Measurements from ENCODE around the gene SLC49A3. TPM values are rescaled to one million over a fixed set of nuclear protein-coding genes. Genes with fewer than 3 reads are reported as not detected.

SLC49A3 gene
- total RNA-seq, 1 experiment from 2014 or later = not detected

DNA sequence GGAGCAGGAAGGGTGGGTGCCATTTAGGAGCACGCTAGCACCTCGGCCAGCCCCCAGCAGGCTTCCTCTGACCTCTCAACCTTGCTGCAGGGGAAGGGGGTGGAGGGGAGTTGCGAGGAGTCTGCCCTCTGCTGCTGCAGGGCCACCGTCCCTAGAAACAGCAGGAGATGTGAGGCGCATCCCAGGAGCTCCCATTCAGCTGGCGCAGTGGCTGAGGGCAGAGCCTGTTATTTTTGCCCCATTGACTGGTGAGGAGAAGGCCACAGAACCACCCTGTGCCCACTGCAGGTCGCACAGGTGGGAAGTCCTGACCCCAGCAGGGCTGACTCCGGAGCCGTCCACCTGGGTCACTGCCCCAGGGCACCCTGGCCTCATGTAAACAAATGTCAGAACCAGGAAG is 55.5 kb downstream of the SLC49A3 start:
- DNase-seq (ENCODE audit: low read depth) = no peak

GRCh38 chr4:632926-633325 is 56.0 kb downstream of the SLC49A3 start:
- no peak for DNase-seq (ENCODE audit: low read depth)

DNA sequence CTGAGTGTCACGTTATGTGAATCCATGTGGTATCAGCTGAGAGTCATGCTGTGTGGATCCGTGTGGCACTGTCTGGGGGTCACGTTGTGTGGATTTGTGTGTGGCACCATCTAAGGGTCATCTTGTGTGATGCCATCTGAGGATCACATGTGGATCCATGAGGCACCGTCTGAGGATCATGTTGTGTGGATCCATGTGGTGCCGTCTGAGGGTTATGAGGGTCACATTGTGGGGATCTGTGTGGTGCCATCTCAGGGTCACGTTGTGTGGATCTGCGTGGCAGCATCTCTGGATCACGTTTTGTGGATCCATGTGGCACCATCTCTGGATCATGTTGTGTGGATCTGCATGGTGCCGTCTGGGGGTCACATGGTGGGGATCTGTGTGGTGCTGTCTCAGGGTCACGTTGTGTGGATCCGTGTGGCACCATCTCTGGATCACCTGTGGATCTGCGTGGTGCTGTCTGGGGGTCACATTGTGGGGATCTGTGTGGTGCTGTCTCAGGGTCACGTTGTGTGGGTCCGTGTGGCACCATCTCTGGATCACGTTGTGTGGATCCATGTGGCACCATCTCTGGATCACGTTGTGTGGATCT is 56.7 kb downstream of the SLC49A3 start:
- no peak for DNase-seq (ENCODE audit: low read depth)

Other genes with a start within 250 kb of the SLC49A3 start
- 9.5 and 13.8 TPM in 2 replicates for gene ZNF721, start 190.0 kb downstream of the SLC49A3 start, total RNA-seq (2014; rRNA removed; shearing (Covaris generic))
- gene PIGG, start 189.9 kb downstream of the SLC49A3 start, total RNA-seq (2014; rRNA removed; shearing (Covaris generic)) = 16.1 and 22.9 TPM in 2 replicates
- gene TMEM271, start 112.9 kb downstream of the SLC49A3 start, total RNA-seq (2014; rRNA removed; shearing (Covaris generic)) = not detected in 2 replicates
- gene PDE6B, start 63.6 kb downstream of the SLC49A3 start, total RNA-seq (2014; rRNA removed; shearing (Covaris generic)) = not detected in 2 replicates
- gene ATP5ME, start 14.9 kb downstream of the SLC49A3 start, total RNA-seq (2014; rRNA removed; shearing (Covaris generic)) = 217 and 228 TPM in 2 replicates
- gene MYL5, start 14.6 kb downstream of the SLC49A3 start, total RNA-seq (2014; rRNA removed; shearing (Covaris generic)) = 1.3 and 3.2 TPM in 2 replicates
- gene PCGF3, start 16.7 kb upstream of the SLC49A3 start, total RNA-seq (2014; rRNA removed; shearing (Covaris generic)) = 16.3 and 18.7 TPM in 2 replicates
- gene CPLX1, start 137.0 kb upstream of the SLC49A3 start, total RNA-seq (2014; rRNA removed; shearing (Covaris generic)) = not detected in 2 replicates
- gene GAK, start 243.2 kb upstream of the SLC49A3 start, total RNA-seq (2014; rRNA removed; shearing (Covaris generic)) = 23.1 and 28.2 TPM in 2 replicates
- gene TMEM175, start 243.3 kb upstream of the SLC49A3 start, total RNA-seq (2014; rRNA removed; shearing (Covaris generic)) = 13.5 and 17.4 TPM in 2 replicates

Data from RPMI7951 (cell line).